Sigmoid colon (tissue), 7 donors: ENCODE data around the gene KLHDC7B. TPM values are rescaled to one million over a fixed set of nuclear protein-coding genes. Genes with fewer than 3 reads are reported as not detected.

Experiments
- DNase-seq: peaks from one replicate; pipeline ENCODE4 v3.0.0-alpha.2; 2019
- H3K27ac ChIP-seq, 4 donors: fragments of 200-600 bp; sonication (generic); one replicate each; pipeline ENCODE4 v1.5.1; 2016 to 2019; ENCODE audit warnings: mild to moderate bottlenecking in 1 of 4
- H3K27me3 ChIP-seq, 3 donors: fragments of 200-600 bp; sonication (generic); one replicate each; pipeline ENCODE4 v1.5.1; 2019; ENCODE audit warnings: mild to moderate bottlenecking in 1 of 3
- H3K36me3 ChIP-seq, 4 donors: fragments of 200-600 bp; sonication (generic); one replicate each; pipeline ENCODE4 v1.5.1; 2016 to 2019
- H3K4me1 ChIP-seq, 4 donors: fragments of 200-600 bp; sonication (generic); one replicate each; pipeline ENCODE4 v1.5.1; 2017 to 2019
- H3K4me3 ChIP-seq, 4 donors: fragments of 200-600 bp; sonication (generic); one replicate each; pipeline ENCODE4 v1.5.1; 2017 to 2019; ENCODE audit warnings: mild to moderate bottlenecking in 2 of 4, moderate library complexity in 1 of 4
- H3K9me3 ChIP-seq, 4 donors: fragments of 200-600 bp in 3 of 4; sonication (generic) in 3 of 4; one replicate each; pipeline versions ENCODE4 v1.5.1 to v1.6.1; 2013 to 2019
- EP300 ChIP-seq, 4 donors: sonication (generic); formaldehyde crosslinking; IDR thresholded peaks; one replicate each; pipeline ENCODE4 v1.6.1; 2017; ENCODE audit warnings: antibody characterized with exemption in 4 of 4
- POLR2A ChIP-seq, 2 donors: fragments of 450-650 bp; IDR thresholded peaks; one replicate each; pipeline ENCODE4 v1.6.1; 2016; ENCODE audit warnings: antibody characterized with exemption in 2 of 2, mild to moderate bottlenecking in 2 of 2, moderate library complexity in 2 of 2
- POLR2AphosphoS5 ChIP-seq, 4 donors: sonication (generic); formaldehyde crosslinking; IDR thresholded peaks; one replicate each; pipeline ENCODE4 v1.6.1; 2017; ENCODE audit warnings: antibody characterized with exemption in 4 of 4
- WGBS, 2 donors: extraction: QIAGEN DNeasy Blood & Tissue Kit; methylation state at CpG; one replicate each; pipeline ENCODE4 v1.1.7; 2013; 5-methylcytosine and 5-hydroxymethylcytosine counted together
- intact Hi-C: fragments of 100-400 bp; cut with DNase I; formaldehyde crosslinking; loops from one replicate; pipeline ENCODE4 v1.15.1; 2023
- polyA plus RNA-seq, 3 donors: library from polyadenylated mRNA; stranded (reverse); fragments of 200-250 nt; gene quantifications; one replicate each; pipeline ENCODE4 v1.2.3, GENCODE V29; 2013
- total RNA-seq, 4 donors: library from RNA; depleted of rRNA; stranded (reverse); fragments of >200 nt; gene quantifications; one replicate each; pipeline ENCODE4 v1.1.0, GENCODE V29; 2016
- TF ChIP-seq, protein P1 (sequence below), 4 experiments: fragments of 450-650 bp in 3 of 4; fragments of 200-600 bp in 1 of 4; IDR thresholded peaks; one replicate each; pipeline ENCODE4 v1.5.1; 2016 to 2019; ENCODE audit warnings: antibody characterized with exemption in 4 of 4, mild to moderate bottlenecking in 3 of 4, moderate library complexity in 2 of 4
- donor health status: healthy with polysubstance abuse.
- donor health status: Bipolar disorder and iron deficiency.
- donor health status: healthy.

Gene KLHDC7B
- total and polyA plus RNA-seq, 7 donors, result 2.0 TPM; not detected in 6

DNA sequence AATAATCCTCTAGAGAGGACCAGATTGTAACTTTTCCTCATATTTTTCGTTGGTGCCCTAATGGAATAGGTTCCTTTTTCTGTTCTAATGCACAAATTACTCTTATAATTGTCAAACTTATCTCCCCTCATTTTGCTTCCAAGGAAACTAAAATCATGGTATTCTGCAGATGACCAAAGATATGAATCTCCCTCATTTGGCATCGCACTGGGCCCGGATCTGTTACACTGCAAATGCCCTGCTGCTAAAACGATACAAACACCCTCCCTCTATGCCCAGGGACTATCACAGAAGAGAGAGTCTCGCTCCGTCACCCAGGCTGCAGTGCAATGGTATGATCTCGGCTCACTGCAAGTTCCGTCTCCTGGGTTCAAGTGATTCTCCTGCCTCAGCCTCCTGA, 7.6 kb downstream of the KLHDC7B start:
- Histone ChIP-seq H3K4me3 (no peak overlapping the region), H3K36me3 (no peaks in the 10 kb centered on the region), H3K4me1 (peaks cover 0 to 10% (median 8%) of the 10 kb centered on the region in 4 donors), H3K9me3 (no peaks in the 10 kb centered on the region), H3K27me3 (peaks cover 13 to 24% (median 16%) of the 10 kb centered on the region in 3 donors), H3K27ac (no peak overlapping the region)
- WGBS, 2 donors, result 84 to 92% methylated on average over 8 of the region's 8 CpGs
- no peak for DNase-seq
- intact Hi-C loops, result no loop called here
- TF ChIP-seq EP300 (IDR thresholded peaks at IDR 0.05), result no peak
- TF ChIP-seq POLR2A (IDR thresholded peaks at IDR 0.05), result no peak
- TF ChIP-seq POLR2AphosphoS5 (IDR thresholded peaks at IDR 0.05), result no peak
- TF ChIP-seq, protein P1, sequence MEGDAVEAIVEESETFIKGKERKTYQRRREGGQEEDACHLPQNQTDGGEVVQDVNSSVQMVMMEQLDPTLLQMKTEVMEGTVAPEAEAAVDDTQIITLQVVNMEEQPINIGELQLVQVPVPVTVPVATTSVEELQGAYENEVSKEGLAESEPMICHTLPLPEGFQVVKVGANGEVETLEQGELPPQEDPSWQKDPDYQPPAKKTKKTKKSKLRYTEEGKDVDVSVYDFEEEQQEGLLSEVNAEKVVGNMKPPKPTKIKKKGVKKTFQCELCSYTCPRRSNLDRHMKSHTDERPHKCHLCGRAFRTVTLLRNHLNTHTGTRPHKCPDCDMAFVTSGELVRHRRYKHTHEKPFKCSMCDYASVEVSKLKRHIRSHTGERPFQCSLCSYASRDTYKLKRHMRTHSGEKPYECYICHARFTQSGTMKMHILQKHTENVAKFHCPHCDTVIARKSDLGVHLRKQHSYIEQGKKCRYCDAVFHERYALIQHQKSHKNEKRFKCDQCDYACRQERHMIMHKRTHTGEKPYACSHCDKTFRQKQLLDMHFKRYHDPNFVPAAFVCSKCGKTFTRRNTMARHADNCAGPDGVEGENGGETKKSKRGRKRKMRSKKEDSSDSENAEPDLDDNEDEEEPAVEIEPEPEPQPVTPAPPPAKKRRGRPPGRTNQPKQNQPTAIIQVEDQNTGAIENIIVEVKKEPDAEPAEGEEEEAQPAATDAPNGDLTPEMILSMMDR (IDR thresholded peaks at IDR 0.05), result no peak

DNA sequence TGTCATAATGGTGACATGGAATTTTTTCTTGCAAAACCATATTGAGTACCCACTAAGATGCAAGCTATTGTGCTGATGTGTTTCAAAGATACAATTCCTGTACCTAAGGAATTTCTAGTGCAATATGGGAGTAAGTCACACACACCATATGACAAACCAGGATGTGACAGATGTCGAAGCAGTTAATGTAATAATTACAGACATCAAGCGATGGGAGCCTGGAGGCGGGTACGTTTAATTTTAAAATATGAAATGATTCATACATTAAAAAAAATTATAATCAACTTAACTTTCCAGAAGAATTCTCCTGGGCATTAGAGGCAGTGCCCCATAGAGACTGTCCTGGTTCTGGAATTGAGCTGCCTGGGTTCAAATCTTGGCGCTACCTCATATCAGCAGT, 11.0 kb downstream of the KLHDC7B start:
- Histone ChIP-seq H3K4me3 (no peak overlapping the region), H3K27ac (no peak overlapping the region), H3K36me3 (no peaks in the 10 kb centered on the region), H3K4me1 (no peaks in the 10 kb centered on the region), H3K27me3 (no peaks in the 10 kb centered on the region), H3K9me3 (no peaks in the 10 kb centered on the region)
- intact Hi-C loops, result no loop called here
- no peak for DNase-seq
- WGBS, 2 donors, result 87 to 90% methylated on average over 5 of the region's 5 CpGs
- TF ChIP-seq POLR2AphosphoS5 (IDR thresholded peaks at IDR 0.05) (no peak), POLR2A (IDR thresholded peaks at IDR 0.05) (no peak), EP300 (IDR thresholded peaks at IDR 0.05) (no peak)
- TF ChIP-seq, protein P1 (IDR thresholded peaks at IDR 0.05), result no peak

DNA sequence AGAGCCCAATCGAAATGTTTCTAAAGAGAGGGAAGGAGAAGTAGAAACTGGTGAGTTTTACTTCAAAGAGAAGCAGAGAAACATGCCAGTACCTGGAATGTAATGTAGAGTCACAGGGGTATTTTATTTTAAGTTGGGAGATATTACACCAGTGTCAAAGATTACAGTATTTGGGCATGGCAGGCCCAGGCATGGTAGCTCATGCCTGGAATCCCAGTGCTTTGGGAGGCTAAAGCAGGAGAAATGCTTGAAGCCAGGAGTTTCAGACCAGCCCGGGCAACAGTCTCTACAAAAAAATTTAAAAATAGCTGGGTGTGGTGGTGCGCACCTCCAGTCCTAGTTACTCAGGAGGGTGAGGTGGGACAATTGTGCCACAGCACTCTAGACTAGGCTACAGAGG, 14.3 kb downstream of the KLHDC7B start:
- H3K27me3 ChIP-seq, result no peaks in the 10 kb centered on the region
- 88 to 89% methylated on average over 3 of the region's 3 CpGs for WGBS, 2 donors
- no peak for DNase-seq
- H3K4me1 ChIP-seq, result peaks cover 0 to 11% (median 8%) of the 10 kb centered on the region in 4 donors
- no peak overlapping the region for H3K4me3 ChIP-seq
- H3K36me3 ChIP-seq, result no peaks in the 10 kb centered on the region
- intact Hi-C loops, result loop anchor here (5.0 kb wide), 1 partner anchor 33 kb away; the partner anchor contains the start of gene SCO2
- no peak for TF ChIP-seq EP300 (IDR thresholded peaks at IDR 0.05)
- no peak for TF ChIP-seq POLR2A (IDR thresholded peaks at IDR 0.05)
- TF ChIP-seq POLR2AphosphoS5 (IDR thresholded peaks at IDR 0.05), result no peak
- TF ChIP-seq, protein P1 (IDR thresholded peaks at IDR 0.05), result no peak
- no peaks in the 10 kb centered on the region for H3K9me3 ChIP-seq
- H3K27ac ChIP-seq, result no peak overlapping the region

DNA sequence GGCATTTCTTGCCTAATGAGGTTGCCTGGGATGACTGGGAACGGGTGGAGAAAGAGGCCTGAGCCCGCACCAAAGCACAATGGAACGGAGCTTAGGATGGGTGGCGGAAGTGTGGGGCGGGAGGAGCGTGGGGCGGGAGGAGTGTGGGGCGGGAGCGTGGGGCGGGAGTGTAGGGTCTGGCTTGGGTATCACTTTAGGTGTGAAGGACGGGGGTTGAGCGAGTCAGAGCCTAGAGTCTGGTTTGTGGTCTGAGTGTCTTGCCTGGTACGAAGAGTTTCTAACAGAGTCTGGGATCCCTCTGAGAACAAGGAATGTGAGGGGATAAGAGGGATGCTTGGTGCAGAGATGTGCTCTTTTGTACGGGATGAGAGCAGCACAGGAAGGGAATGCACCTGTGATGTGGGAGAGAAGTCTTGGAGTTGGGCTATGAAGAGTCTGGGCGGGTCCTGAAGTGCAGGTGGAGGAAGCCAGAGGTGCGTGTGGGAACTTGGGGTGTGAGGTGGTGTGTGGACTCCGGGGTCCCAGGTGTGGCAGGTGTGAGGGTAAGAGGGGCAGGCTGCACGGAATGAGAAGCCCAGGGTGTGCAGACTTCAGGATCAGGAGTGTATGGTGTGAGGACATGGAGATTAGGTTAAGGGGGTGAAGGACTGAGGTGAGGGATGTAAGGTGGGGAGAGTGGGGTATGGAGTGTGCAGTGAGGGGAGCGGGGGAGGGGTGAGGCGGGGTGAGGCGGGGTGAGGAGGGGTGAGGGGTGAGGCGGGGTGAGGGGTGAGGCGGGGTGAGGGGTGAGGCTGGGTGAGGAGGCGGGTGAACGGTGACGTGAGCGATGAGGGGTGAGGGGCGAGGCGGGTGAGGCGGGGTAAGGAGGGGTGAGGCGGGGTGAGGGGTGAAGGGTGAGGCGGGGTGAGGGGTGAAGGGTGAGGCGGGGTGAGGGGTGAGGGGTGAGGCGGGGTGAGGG, 16.0 kb downstream of the KLHDC7B start:
- DNase-seq, result peak; percentile 64
- Histone ChIP-seq H3K4me3 (no peak overlapping the region), H3K27ac (no peak overlapping the region), H3K36me3 (no peaks in the 10 kb centered on the region), H3K27me3 (no peaks in the 10 kb centered on the region), H3K4me1 (peaks cover 0 to 11% (median 8%) of the 10 kb centered on the region in 4 donors), H3K9me3 (no peaks in the 10 kb centered on the region)
- WGBS, 2 donors, result 51 to 70% methylated on average over 32 of the region's 34 CpGs
- intact Hi-C loops, result loop anchor here (1.0 to 5.0 kb wide), 4 partner anchors 21 to 59 kb away; partner anchors contain the start of genes CHKB, NCAPH2 and SCO2
- TF ChIP-seq POLR2AphosphoS5 (IDR thresholded peaks at IDR 0.05), result no peak
- no peak for TF ChIP-seq POLR2A (IDR thresholded peaks at IDR 0.05)
- TF ChIP-seq, protein P1 (IDR thresholded peaks at IDR 0.05), result no peak
- TF ChIP-seq EP300 (IDR thresholded peaks at IDR 0.05), result no peak
